HFFc6 (cell line): ENCODE data around the gene CAVIN1. TPM values are rescaled to one million over a fixed set of nuclear protein-coding genes. Genes with fewer than 3 reads are reported as not detected.
"Not testable (repeated sequence)": the region's sequence is repeated elsewhere in the genome, so short reads cannot be mapped to it uniquely, and the experiment has no call there.

Experiments
- DNase-seq: peaks from one replicate; pipeline ENCODE4 v3.0.0-alpha.2; 2018
- H3K27ac Mint-ChIP-seq: 2 replicates; pipeline ENCODE4 v1.8.0; 2020; ENCODE audit warnings: mild to moderate bottlenecking, mixed read lengths
- H3K27me3 Mint-ChIP-seq: 2 replicates; pipeline ENCODE4 v1.8.0; 2021; ENCODE audit warnings: mild to moderate bottlenecking, moderate library complexity, mixed read lengths; ENCODE audit not compliant: insufficient read depth
- H3K36me3 Mint-ChIP-seq: 2 replicates; pipeline ENCODE4 v1.8.0; 2021; ENCODE audit warnings: low read depth, mixed read lengths
- H3K4me1 Mint-ChIP-seq: 2 replicates; pipeline ENCODE4 v1.8.0; 2020; ENCODE audit warnings: low read depth, mixed read lengths
- H3K4me3 Mint-ChIP-seq: 2 replicates; pipeline ENCODE4 v1.8.0; 2020; ENCODE audit warnings: mild to moderate bottlenecking, moderate library complexity, mixed read lengths
- H3K9me3 Mint-ChIP-seq: 2 replicates; pipeline ENCODE4 v1.8.0; 2020; ENCODE audit warnings: mild to moderate bottlenecking, mixed read lengths
- total RNA-seq, 6 experiments: library from RNA; stranded (reverse); fragmentation: NEBNext Ultra II Directional; extraction: Animal tissue kit (Norgen Biotek cat#: 25700); gene quantifications; 2 replicates in 1 of 6; 3 replicates in 5 of 6; pipeline ENCODE4 v1.2.3, GENCODE V29; 2021
- TF ChIP-seq, protein P1 (sequence below): fragments of 200-600 bp; sonication (generic); IDR thresholded peaks from 2 replicates; pipeline ENCODE4 v1.5.0; 2021; ENCODE audit warnings: antibody characterized with exemption, mild to moderate bottlenecking

CAVIN1 gene
- total RNA-seq, 6 experiments from 2014 or later: 1,059 to 1,221 (median 1,100) TPM

DNA sequence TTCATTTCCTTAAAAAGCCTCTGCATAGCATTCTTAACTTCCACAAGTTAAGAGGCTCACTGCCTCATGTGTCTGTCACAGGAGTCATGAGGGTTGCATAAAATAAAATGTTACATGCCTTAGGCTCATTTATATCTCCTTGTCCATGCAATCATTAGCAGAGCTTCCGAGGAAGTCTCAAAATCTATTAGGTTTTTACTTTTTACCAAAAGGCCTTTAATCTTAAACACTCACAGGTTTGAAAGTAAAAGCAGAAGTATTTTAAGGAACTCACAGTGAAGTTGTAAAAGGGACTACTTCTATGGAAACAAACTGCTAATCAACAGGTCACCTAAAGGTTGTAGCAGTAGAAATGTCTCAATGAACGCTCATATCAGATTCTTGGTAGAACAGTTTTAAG is 30.4 kb upstream of the CAVIN1 start:
- H3K27ac Mint-ChIP-seq: no peak overlapping the region
- DNase-seq: no peak
- no peaks in the 10 kb centered on the region for H3K9me3 Mint-ChIP-seq
- no peak overlapping the region for H3K4me3 Mint-ChIP-seq
- TF ChIP-seq, protein P1, sequence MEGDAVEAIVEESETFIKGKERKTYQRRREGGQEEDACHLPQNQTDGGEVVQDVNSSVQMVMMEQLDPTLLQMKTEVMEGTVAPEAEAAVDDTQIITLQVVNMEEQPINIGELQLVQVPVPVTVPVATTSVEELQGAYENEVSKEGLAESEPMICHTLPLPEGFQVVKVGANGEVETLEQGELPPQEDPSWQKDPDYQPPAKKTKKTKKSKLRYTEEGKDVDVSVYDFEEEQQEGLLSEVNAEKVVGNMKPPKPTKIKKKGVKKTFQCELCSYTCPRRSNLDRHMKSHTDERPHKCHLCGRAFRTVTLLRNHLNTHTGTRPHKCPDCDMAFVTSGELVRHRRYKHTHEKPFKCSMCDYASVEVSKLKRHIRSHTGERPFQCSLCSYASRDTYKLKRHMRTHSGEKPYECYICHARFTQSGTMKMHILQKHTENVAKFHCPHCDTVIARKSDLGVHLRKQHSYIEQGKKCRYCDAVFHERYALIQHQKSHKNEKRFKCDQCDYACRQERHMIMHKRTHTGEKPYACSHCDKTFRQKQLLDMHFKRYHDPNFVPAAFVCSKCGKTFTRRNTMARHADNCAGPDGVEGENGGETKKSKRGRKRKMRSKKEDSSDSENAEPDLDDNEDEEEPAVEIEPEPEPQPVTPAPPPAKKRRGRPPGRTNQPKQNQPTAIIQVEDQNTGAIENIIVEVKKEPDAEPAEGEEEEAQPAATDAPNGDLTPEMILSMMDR: no peak
- H3K4me1 Mint-ChIP-seq: peaks cover 27% of the 10 kb centered on the region
- H3K36me3 Mint-ChIP-seq: no peaks in the 10 kb centered on the region
- no peaks in the 10 kb centered on the region; the same call in 1 of the 2 replicates for H3K27me3 Mint-ChIP-seq

DNA sequence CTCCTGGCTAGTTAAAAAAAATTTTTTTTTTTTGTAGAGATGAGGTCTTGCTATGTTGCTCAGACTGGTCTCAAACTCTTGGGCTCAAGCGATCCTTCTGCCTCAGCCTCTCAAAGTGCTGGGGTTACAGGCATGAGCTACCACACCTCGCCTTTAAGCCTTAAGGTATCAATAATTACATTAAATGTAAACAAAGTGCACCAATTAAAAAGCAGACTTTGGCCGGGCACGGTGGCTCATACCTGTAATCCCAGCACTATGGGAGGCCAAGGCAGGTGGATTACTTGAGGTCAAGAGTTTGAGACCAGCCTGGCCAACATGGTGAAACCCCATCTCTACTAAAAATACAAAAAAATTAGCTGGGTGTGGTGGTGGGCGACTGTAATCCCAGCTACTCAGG is 28.2 kb upstream of the CAVIN1 start:
- not testable (repeated sequence) for H3K27me3 Mint-ChIP-seq, DNase-seq

DNA sequence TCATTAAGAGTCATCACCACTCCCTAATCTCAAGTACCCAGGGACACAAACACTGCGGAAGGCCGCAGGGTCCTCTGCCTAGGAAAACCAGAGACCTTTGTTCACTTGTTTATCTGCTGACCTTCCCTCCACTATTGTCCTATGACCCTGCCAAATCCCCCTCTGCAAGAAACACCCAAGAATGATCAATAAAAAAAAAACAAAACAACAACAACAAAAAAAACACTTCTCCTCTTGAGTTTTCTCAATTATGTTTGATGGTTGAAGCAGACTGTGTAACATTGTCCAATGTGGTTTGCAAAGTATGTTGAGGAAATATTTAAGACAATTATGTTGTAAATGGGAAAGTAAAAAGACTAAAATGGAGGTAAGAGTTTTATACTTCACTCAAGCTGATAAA is 26.8 kb upstream of the CAVIN1 start:
- H3K27me3 Mint-ChIP-seq, H3K36me3 Mint-ChIP-seq, H3K4me1 Mint-ChIP-seq, DNase-seq, H3K27ac Mint-ChIP-seq, H3K9me3 Mint-ChIP-seq, H3K4me3 Mint-ChIP-seq: not testable (repeated sequence)

More for the DNA sequence above, 28.2 kb upstream of the CAVIN1 start:
- not testable (repeated sequence) for H3K27ac Mint-ChIP-seq, H3K4me3 Mint-ChIP-seq, H3K36me3 Mint-ChIP-seq, H3K9me3 Mint-ChIP-seq
- H3K4me1 Mint-ChIP-seq: peaks cover 10% of the 10 kb centered on the region

DNA sequence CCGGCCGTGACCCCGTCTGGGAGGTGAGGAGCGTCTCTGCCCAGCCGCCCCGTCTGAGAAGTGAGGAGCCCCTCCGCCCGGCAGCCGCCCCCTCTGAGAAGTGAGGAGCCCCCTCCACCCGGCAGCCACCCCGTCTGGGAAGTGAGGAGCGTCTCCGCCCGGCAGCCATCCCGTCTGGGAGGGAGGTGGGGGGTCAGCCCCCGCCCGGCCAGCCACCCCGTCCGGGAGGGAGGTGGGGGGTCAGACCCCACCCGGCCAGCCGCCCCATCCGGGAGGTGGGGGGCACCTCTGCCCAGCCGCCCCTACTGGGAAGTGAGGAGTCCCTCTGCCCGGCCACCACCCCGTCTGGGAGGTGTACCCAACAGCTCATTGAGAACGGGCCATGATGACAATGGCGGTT is 26.1 kb upstream of the CAVIN1 start:
- not testable (repeated sequence) for H3K36me3 Mint-ChIP-seq, H3K9me3 Mint-ChIP-seq, DNase-seq, H3K4me3 Mint-ChIP-seq, H3K27ac Mint-ChIP-seq, H3K27me3 Mint-ChIP-seq, H3K4me1 Mint-ChIP-seq

DNA sequence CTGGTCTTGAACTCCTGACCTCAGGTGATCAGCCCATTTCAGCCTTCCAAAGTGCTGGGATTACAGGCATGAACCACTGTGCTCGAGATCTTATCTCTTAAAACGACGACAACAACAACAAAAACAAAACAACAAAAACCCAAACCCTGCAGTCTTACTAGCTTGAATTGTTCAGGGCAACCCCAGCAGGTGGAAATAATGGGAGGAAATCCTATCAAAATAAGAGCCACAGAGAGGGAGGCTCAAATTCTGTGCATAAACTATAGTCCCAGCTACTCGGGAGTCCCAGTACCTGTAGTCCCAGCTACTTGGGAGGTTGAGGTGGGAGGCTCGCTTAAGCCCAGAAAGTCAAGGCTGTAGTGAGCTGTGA is 19.1 kb upstream of the CAVIN1 start:
- no peak for DNase-seq
- H3K27me3 Mint-ChIP-seq: peaks cover 2% of the 10 kb centered on the region; the same call in 1 of the 2 replicates
- TF ChIP-seq, protein P1: no peak
- H3K4me3 Mint-ChIP-seq: no peak overlapping the region
- H3K27ac Mint-ChIP-seq: no peak overlapping the region
- peaks cover 11% of the 10 kb centered on the region; the same call in 1 of the 2 replicates for H3K4me1 Mint-ChIP-seq
- no peaks in the 10 kb centered on the region for H3K36me3 Mint-ChIP-seq
- H3K9me3 Mint-ChIP-seq: no peaks in the 10 kb centered on the region

DNA sequence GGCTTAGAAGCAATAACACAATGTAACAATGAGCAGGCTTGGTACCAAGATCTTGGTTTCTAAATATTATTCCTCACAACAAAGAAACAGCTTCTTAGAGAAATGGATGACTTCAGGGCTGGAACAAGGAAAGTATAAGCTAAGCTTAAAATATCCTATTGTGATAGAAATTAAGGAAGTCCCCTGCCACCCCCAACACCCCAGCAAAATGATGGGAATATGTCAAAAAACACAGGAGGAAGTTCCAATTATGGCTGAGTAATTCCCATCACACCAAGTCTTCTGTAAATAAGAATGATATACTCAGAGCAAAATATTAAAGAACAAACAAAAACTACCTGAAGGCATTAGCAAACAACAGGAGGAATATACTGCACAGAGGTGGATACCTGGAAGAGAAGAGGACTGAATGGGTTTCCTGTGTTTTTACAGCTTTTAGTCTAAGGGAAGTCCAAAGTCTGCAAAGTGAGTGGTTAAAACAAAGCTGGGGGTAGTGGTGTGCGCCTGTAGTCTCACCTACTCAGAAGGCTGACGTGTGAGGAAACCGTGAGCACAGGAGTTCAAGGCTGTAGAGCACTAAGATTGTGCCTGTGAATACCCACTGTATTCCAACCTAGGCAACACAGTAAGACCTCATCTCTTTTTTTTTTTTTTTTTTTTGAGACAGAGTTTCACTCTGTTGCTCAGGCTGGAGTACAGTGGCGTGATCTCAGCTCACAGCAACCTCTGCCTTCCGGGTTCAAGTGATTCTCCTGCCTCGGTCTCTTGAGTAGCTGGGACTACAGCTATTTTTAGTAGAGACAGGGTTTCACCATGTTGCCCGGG is 18.5 kb upstream of the CAVIN1 start:
- no peak overlapping the region for H3K27ac Mint-ChIP-seq
- H3K9me3 Mint-ChIP-seq: no peaks in the 10 kb centered on the region
- H3K36me3 Mint-ChIP-seq: no peaks in the 10 kb centered on the region
- H3K27me3 Mint-ChIP-seq: peaks cover 2% of the 10 kb centered on the region; the same call in 1 of the 2 replicates
- peaks cover 14% of the 10 kb centered on the region for H3K4me1 Mint-ChIP-seq
- no peak overlapping the region for H3K4me3 Mint-ChIP-seq
- TF ChIP-seq, protein P1: no peak
- no peak for DNase-seq
